ENCODE data around the gene LIMA1.

Gene LIMA1

GRCh38 chr12:50184261-50184660 lies 99.1 kb downstream of the LIMA1 start:
- Histone ChIP-seq H3K4me1 (ENCODE audit: insufficient read depth, low read length) (no peaks in the 10 kb centered on the region), H3K9me3 (ENCODE audit: insufficient read depth, low read length, severe bottlenecking) (no peaks in the 10 kb centered on the region), H4K20me1 (ENCODE audit: insufficient read depth, low read length) (no peaks in the 10 kb centered on the region), H3K9ac (ENCODE audit: low read depth, low read length) (no peak overlapping the region), H3K27ac (ENCODE audit: low read length) (no peak overlapping the region), H3K36me3 (ENCODE audit: insufficient read depth, low read length) (peaks cover 11% of the 10 kb centered on the region; the same call in 1 of the 2 replicates), H2AFZ (ENCODE audit: low read depth, low read length) (no peak overlapping the region), H3K27me3 (ENCODE audit: insufficient read depth, low read length, poor library complexity) (no peaks in the 10 kb centered on the region), H3K79me2 (ENCODE audit: insufficient read depth, low read length) (no peaks in the 10 kb centered on the region), H3K4me3 (ENCODE audit: low read depth in 1 of 2, low read length in 2 of 2) (no peak overlapping the region), H3K4me2 (ENCODE audit: insufficient read depth, low read length) (no peak overlapping the region)
- TF ChIP-seq EZH2 (IDR thresholded peaks at IDR 0.05; ENCODE audit: borderline replicate concordance, low read depth, low read length, severe bottlenecking) (no peak), CTCF (IDR thresholded peaks at IDR 0.05; ENCODE audit: borderline replicate concordance, extremely low read depth, low read length, poor library complexity, severe bottlenecking) (no peak)
- ATAC-seq (ENCODE audit: insufficient read depth, low read depth) (no peak), DNase-seq (no peak)

- TF ChIP-seq EZH2 (IDR thresholded peaks at IDR 0.05; ENCODE audit: borderline replicate concordance, low read depth, low read length, severe bottlenecking) (no peak), CTCF (IDR thresholded peaks at IDR 0.05; ENCODE audit: borderline replicate concordance, extremely low read depth, low read length, poor library complexity, severe bottlenecking) (no peak)
- Histone ChIP-seq H4K20me1 (ENCODE audit: insufficient read depth, low read length) (no peaks in the 10 kb centered on the region), H3K27me3 (ENCODE audit: insufficient read depth, low read length, poor library complexity) (no peaks in the 10 kb centered on the region), H2AFZ (ENCODE audit: low read depth, low read length) (no peak overlapping the region), H3K4me1 (ENCODE audit: insufficient read depth, low read length) (no peaks in the 10 kb centered on the region), H3K9me3 (ENCODE audit: insufficient read depth, low read length, severe bottlenecking) (no peaks in the 10 kb centered on the region), H3K9ac (ENCODE audit: low read depth, low read length) (no peak overlapping the region), H3K27ac (ENCODE audit: low read length) (no peak overlapping the region), H3K4me2 (ENCODE audit: insufficient read depth, low read length) (no peak overlapping the region), H3K4me3 (ENCODE audit: low read depth in 1 of 2, low read length in 2 of 2) (no peak overlapping the region), H3K36me3 (ENCODE audit: insufficient read depth, low read length) (peaks cover 12% of the 10 kb centered on the region; the same call in 1 of the 2 replicates), H3K79me2 (ENCODE audit: insufficient read depth, low read length) (no peaks in the 10 kb centered on the region)
- ATAC-seq (ENCODE audit: insufficient read depth, low read depth) (no peak), DNase-seq (no peak)
Observed at GRCh38 chr12:50182461-50182860, 100.9 kb downstream of the LIMA1 start.

GRCh38 chr12:50181691-50182090 lies 101.6 kb downstream of the LIMA1 start:
- ATAC-seq (ENCODE audit: insufficient read depth, low read depth) (no peak), DNase-seq (no peak)
- H3K36me3 ChIP-seq (ENCODE audit: insufficient read depth, low read length), result peaks cover 19% of the 10 kb centered on the region; the same call in 1 of the 2 replicates

More at GRCh38 chr12:50181691-50182090, 101.6 kb downstream of the LIMA1 start:
- Histone ChIP-seq H3K4me1 (ENCODE audit: insufficient read depth, low read length) (no peaks in the 10 kb centered on the region), H3K9ac (ENCODE audit: low read depth, low read length) (no peak overlapping the region), H3K27ac (ENCODE audit: low read length) (no peak overlapping the region), H3K79me2 (ENCODE audit: insufficient read depth, low read length) (no peaks in the 10 kb centered on the region), H3K27me3 (ENCODE audit: insufficient read depth, low read length, poor library complexity) (no peaks in the 10 kb centered on the region), H4K20me1 (ENCODE audit: insufficient read depth, low read length) (no peaks in the 10 kb centered on the region), H3K4me3 (ENCODE audit: low read depth in 1 of 2, low read length in 2 of 2) (no peak overlapping the region), H3K4me2 (ENCODE audit: insufficient read depth, low read length) (no peak overlapping the region), H2AFZ (ENCODE audit: low read depth, low read length) (no peak overlapping the region), H3K9me3 (ENCODE audit: insufficient read depth, low read length, severe bottlenecking) (no peaks in the 10 kb centered on the region)
- no peak for TF ChIP-seq EZH2 (IDR thresholded peaks at IDR 0.05; ENCODE audit: borderline replicate concordance, low read depth, low read length, severe bottlenecking)
- TF ChIP-seq CTCF (IDR thresholded peaks at IDR 0.05; ENCODE audit: borderline replicate concordance, extremely low read depth, low read length, poor library complexity, severe bottlenecking), result no peak

Measured in DND-41 (cell line).